Activated B cell treated with CpG ODN at 0.5 μM for 24 hours (primary cell): ENCODE results near the gene NOCT. TPM values are rescaled to one million over a fixed set of nuclear protein-coding genes. Genes with fewer than 3 reads are reported as not detected.
"Not testable (repeated sequence)": the region's sequence is repeated elsewhere in the genome, so short reads cannot be mapped to it uniquely, and the experiment has no call there.

Source experiments
- ATAC-seq: fragments of 200-7000 bp; cut with Tn5 transposase; one replicate; pipeline ENCODE4 v1.10.0; 2021; ENCODE audit warnings: low read depth, mild to moderate bottlenecking, moderate library complexity
- CTCF ChIA-PET: fragments of 350-600 bp; sonication (Branson Sonifier 250); formaldehyde crosslinking; loops from one replicate; lab custom pipeline; 2021; ENCODE audit warnings: antibody characterized with exemption; lab: Charles Lee
- POLR2A ChIA-PET: fragments of 350-600 bp; sonication (Branson Sonifier 250); formaldehyde crosslinking; loops from one replicate; lab custom pipeline; 2021; ENCODE audit warnings: antibody characterized with exemption; lab: Charles Lee
- DNase-seq: peaks from one replicate; pipeline ENCODE4 v3.0.0; 2022
- H3K27ac Mint-ChIP-seq: one replicate; pipeline ENCODE4 v1.8.0; 2020; ENCODE audit warnings: mixed read lengths
- H3K27me3 Mint-ChIP-seq: one replicate; pipeline ENCODE4 v1.8.0; 2021; ENCODE audit warnings: mixed read lengths
- H3K36me3 Mint-ChIP-seq: one replicate; pipeline ENCODE4 v1.8.0; 2021; ENCODE audit warnings: low read depth, mixed read lengths
- H3K4me1 Mint-ChIP-seq: one replicate; pipeline ENCODE4 v1.8.0; 2021; ENCODE audit warnings: mixed read lengths
- H3K4me3 Mint-ChIP-seq: one replicate; pipeline ENCODE4 v1.8.0; 2020; ENCODE audit warnings: mild to moderate bottlenecking, mixed read lengths
- H3K9me3 Mint-ChIP-seq: one replicate; pipeline ENCODE4 v1.8.0; 2020; ENCODE audit warnings: mixed read lengths
- intact Hi-C: fragments of 100-400 bp; cut with micrococcal nuclease; formaldehyde crosslinking; loops from one replicate; pipeline ENCODE4 v1.15.1; 2024
- total RNA-seq: library from RNA; stranded (reverse); gene quantifications from 2 replicates; pipeline ENCODE4 v1.2.3, GENCODE V29; 2022
- TF ChIP-seq, protein P1 (sequence below): fragments of 200-600 bp; IDR thresholded peaks from one replicate; pipeline ENCODE4 v1.8.0; 2022; ENCODE audit warnings: antibody characterized with exemption, mild to moderate bottlenecking

NOCT gene
- total RNA-seq, 1 donor from 2014 or later: 9.1 TPM

DNA sequence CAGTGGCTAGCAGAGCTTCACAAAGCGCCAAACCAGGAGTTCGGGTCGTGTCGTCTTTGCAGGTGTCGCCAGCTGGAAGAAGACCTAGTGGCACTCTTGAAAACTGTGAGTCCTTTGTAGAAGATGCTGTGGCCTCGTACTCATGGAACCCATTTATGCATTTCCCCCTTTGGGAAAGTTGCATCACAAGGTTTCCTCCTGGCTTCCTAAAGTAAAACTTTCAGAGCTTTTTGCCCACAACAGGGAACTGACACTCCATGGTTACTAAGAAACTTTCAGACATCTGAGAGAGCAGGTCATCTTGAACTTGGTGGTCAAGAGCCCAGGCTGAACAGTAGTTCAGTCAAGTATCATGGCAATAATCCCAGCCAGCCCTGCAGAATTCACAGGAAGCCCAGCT lies 15.9 kb upstream of the NOCT start:
- no peak overlapping the region for H3K4me3 Mint-ChIP-seq
- CTCF ChIA-PET: no interaction called here
- POLR2A ChIA-PET: no interaction called here
- intact Hi-C loops: no loop called here
- no peak for ATAC-seq
- TF ChIP-seq, protein P1, sequence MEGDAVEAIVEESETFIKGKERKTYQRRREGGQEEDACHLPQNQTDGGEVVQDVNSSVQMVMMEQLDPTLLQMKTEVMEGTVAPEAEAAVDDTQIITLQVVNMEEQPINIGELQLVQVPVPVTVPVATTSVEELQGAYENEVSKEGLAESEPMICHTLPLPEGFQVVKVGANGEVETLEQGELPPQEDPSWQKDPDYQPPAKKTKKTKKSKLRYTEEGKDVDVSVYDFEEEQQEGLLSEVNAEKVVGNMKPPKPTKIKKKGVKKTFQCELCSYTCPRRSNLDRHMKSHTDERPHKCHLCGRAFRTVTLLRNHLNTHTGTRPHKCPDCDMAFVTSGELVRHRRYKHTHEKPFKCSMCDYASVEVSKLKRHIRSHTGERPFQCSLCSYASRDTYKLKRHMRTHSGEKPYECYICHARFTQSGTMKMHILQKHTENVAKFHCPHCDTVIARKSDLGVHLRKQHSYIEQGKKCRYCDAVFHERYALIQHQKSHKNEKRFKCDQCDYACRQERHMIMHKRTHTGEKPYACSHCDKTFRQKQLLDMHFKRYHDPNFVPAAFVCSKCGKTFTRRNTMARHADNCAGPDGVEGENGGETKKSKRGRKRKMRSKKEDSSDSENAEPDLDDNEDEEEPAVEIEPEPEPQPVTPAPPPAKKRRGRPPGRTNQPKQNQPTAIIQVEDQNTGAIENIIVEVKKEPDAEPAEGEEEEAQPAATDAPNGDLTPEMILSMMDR: no peak
- no peak overlapping the region for H3K27ac Mint-ChIP-seq
- H3K4me1 Mint-ChIP-seq: no peaks in the 10 kb centered on the region
- H3K36me3 Mint-ChIP-seq: no peaks in the 10 kb centered on the region
- H3K27me3 Mint-ChIP-seq: no peaks in the 10 kb centered on the region
- no peak for DNase-seq
- H3K9me3 Mint-ChIP-seq: no peaks in the 10 kb centered on the region

- ATAC-seq, H3K9me3 Mint-ChIP-seq, H3K27me3 Mint-ChIP-seq, CTCF ChIA-PET, POLR2A ChIA-PET, intact Hi-C loops, H3K36me3 Mint-ChIP-seq, H3K27ac Mint-ChIP-seq, DNase-seq, H3K4me1 Mint-ChIP-seq, H3K4me3 Mint-ChIP-seq: not testable (repeated sequence)
Observed at GRCh38 chr4:139000134-139000533, 15.4 kb upstream of the NOCT start.

GRCh38 chr4:139001430-139001829 lies 14.2 kb upstream of the NOCT start:
- H3K9me3 Mint-ChIP-seq, intact Hi-C loops, H3K27me3 Mint-ChIP-seq, ATAC-seq, H3K27ac Mint-ChIP-seq, H3K4me1 Mint-ChIP-seq, DNase-seq, CTCF ChIA-PET, H3K4me3 Mint-ChIP-seq, H3K36me3 Mint-ChIP-seq: not testable (repeated sequence)
- POLR2A ChIA-PET: interaction anchor here (0.7 kb wide), 1 partner anchor 135 kb away, joined by 4 read pairs; no protein-coding TSS in a partner anchor

DNA sequence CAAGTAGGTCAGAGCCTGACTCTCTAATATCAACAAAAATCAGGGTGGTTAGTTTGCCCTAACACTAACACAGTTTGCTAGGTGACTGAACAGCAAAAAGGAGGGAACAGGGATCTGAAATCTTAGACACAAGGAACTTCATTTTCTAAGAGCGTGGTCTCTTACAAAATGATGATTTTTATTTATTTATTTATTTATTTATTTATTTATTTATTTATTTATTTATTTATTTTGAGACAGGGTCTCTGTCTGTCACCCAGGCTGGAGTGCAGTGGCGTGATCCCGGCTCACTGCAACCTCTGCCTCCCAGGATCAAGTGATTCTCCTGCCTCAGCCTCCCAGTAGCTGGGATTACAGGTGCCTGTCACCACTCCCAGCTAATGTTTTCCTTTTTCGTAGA lies 11.9 kb upstream of the NOCT start:
- DNase-seq, H3K27ac Mint-ChIP-seq, H3K27me3 Mint-ChIP-seq, CTCF ChIA-PET, POLR2A ChIA-PET, H3K9me3 Mint-ChIP-seq, H3K36me3 Mint-ChIP-seq, H3K4me1 Mint-ChIP-seq, H3K4me3 Mint-ChIP-seq, intact Hi-C loops, ATAC-seq: not testable (repeated sequence)

GRCh38 chr4:139005774-139006173 lies 9.8 kb upstream of the NOCT start:
- intact Hi-C loops: no loop called here
- Mint-ChIP-seq H3K27me3 (no peaks in the 10 kb centered on the region), H3K9me3 (no peaks in the 10 kb centered on the region), H3K36me3 (no peaks in the 10 kb centered on the region), H3K4me3 (no peak overlapping the region), H3K27ac (no peak overlapping the region), H3K4me1 (no peaks in the 10 kb centered on the region)
- ChIA-PET CTCF (no interaction called here), POLR2A (no interaction called here)
- ATAC-seq (no peak), DNase-seq (no peak)
- TF ChIP-seq, protein P1: no peak

- POLR2A ChIA-PET: interaction anchor here (0.6 kb wide), 1 partner anchor 11 kb away, joined by 3 read pairs; no protein-coding TSS in a partner anchor
- H3K27ac Mint-ChIP-seq: no peak overlapping the region
- no peaks in the 10 kb centered on the region for H3K4me1 Mint-ChIP-seq
- H3K27me3 Mint-ChIP-seq: no peaks in the 10 kb centered on the region
- TF ChIP-seq, protein P1: no peak
- intact Hi-C loops: no loop called here
- H3K4me3 Mint-ChIP-seq: no peak overlapping the region
- ATAC-seq (no peak), DNase-seq (no peak)
- CTCF ChIA-PET: interaction anchor here (0.9 kb wide), 1 partner anchor 21 kb away, joined by 3 read pairs; no protein-coding TSS in a partner anchor
- no peaks in the 10 kb centered on the region for H3K36me3 Mint-ChIP-seq
- H3K9me3 Mint-ChIP-seq: no peaks in the 10 kb centered on the region
Observed at GRCh38 chr4:139007640-139008039, 7.9 kb upstream of the NOCT start.

GRCh38 chr4:139008278-139008677 lies 7.3 kb upstream of the NOCT start:
- H3K4me1 Mint-ChIP-seq, H3K27me3 Mint-ChIP-seq, H3K9me3 Mint-ChIP-seq, H3K4me3 Mint-ChIP-seq, ATAC-seq, H3K36me3 Mint-ChIP-seq, DNase-seq, intact Hi-C loops, H3K27ac Mint-ChIP-seq: not testable (repeated sequence)
- CTCF ChIA-PET: interaction anchor here (0.9 kb wide), 1 partner anchor 21 kb away, joined by 3 read pairs; no protein-coding TSS in a partner anchor
- POLR2A ChIA-PET: interaction anchor here (0.6 kb wide), 1 partner anchor 12 kb away, joined by 3 read pairs; no protein-coding TSS in a partner anchor
